GM19328 (cell line): ENCODE measurements around the gene C1orf216.
"Not testable (repeated sequence)": the region's sequence is repeated elsewhere in the genome, so short reads cannot be mapped to it uniquely, and the experiment has no call there.

Experiments used
- ATAC-seq: cut with Tn5 transposase; IDR thresholded peaks from one replicate; pipeline ENCODE4 v1.9.1; 2021; ENCODE audit warnings: mild to moderate bottlenecking, moderate library complexity; ENCODE audit not compliant: unreplicated experiment

Gene C1orf216, protein sequence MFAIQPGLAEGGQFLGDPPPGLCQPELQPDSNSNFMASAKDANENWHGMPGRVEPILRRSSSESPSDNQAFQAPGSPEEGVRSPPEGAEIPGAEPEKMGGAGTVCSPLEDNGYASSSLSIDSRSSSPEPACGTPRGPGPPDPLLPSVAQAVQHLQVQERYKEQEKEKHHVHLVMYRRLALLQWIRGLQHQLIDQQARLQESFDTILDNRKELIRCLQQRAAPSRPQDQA

DNA sequence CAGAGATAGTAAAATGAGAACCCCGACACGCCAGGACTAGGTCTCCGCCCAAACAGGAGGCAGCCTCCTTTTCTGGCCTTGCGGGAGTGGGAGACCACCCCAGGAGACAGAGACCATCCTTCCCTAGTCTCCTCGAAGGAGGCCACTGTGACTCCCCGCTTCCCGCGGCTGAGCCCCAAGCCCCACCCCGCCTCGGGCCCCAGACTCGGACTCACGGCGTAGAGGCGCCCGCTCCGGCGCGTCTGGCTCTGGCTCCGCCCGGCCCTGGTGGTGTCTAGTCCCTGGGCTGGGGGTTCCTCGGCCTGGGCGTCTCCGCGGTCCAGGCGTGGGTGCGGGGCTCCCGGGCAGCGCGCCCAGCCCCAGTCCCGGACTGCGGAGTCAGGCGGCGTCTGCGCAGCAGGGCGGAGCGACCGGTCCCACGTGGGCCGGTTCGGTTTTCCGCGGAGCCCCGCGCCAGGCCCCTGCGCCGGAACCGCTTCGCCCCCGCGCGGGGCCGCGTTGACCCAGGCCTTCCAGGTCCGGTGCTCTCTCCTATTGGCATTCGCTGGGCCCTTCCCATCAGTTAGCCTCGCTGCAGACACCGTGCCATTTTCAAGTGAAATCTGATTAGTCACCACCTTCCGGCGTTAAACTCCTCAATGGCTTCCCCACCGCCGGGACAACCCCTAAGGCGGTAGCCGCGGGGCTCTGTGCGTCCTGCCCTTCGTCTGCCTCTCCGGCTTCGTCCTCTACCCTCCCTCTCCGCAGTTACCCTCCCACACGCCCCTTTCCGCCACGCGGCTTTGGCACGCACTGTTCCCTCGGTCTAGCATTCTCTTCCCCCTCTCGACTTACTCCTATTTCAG, at the start of gene C1orf216:
C1orf216 (minus strand) TSS at position 393 of the 845 bp plus-strand sequence. CDS start 2,563 bp downstream, outside the sequence.
- ATAC-seq = peak; percentile 56

- ATAC-seq = no peak
These were observed 45.6 kb upstream of the C1orf216 start for GRCh38 chr1:35764283-35764682.

DNA sequence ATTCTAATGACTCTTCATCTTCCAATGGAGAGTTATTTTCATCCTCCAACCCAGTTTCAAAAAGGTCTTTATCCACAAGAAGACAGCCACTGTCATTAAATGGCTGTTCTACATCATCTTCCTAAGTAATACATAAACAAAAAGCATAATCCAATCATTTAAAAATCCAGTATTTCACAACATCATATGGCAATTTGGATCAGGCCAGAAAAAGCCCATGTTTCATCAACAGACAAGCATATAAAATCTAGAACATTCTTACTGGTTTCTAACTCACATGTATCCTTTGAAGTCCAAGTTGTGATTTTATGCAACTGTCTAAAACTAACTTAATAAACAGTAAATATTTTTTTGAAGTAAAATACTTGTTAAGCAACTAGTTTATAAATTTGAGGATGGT, 44.5 kb upstream of the C1orf216 start:
- no peak for ATAC-seq

- no peak for ATAC-seq
These were observed 43.5 kb upstream of the C1orf216 start for GRCh38 chr1:35762141-35762540.

GRCh38 chr1:35756064-35756463, 37.4 kb upstream of the C1orf216 start:
- ATAC-seq = no peak

DNA sequence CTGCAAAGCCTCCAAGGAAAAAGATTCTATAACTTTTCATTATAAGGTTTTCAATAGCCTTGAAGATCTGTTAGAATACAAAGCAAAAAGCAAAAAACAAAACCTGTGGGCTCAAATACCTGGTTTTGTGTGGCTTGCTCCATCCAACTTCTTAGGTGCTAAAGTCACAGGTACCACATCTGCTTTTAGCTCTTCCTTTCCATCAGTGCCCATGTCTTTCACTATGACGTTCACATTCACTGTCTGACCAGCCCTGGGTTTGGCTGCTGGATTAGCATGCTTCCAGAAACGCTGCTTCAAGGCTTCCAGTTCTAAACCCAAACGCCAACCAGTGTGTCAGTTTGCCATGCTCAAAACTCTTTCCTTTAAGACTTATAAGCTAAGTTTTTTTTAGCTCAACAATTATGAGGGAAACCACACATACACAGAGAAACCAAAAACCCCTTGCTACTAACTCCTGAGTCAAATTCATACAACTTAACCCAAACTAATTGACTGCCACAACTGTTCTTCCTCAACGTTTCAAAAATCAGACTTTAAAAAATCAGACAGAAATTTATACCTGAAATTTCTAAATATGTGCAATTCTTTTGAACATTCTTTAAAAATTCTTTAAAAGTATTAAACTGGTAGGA, 35.1 kb upstream of the C1orf216 start:
- ATAC-seq = no peak

GRCh38 chr1:35748326-35748725, 29.6 kb upstream of the C1orf216 start:
- ATAC-seq = no peak

- no peak for ATAC-seq
These were observed 26.5 kb upstream of the C1orf216 start for GRCh38 chr1:35745124-35745730.

DNA sequence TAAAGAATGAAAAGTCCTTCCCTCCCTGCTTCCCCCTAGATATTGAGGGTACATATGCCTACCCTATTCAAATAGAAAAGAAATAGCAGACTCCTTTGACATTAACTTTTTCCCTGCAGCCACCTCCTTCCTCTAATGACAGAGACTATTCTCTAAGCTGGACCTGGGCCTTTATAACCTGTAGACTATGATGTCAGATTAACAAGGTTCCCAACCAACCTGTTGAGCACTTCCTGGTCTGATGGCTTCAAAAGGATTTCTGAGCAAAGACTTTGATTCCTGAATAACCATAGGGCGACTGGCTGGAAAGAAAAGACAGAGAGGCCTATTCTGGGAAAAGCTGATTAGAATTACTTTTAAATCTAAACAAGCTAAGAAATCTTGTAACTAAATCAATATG, 18.4 kb upstream of the C1orf216 start:
- ATAC-seq = no peak

DNA sequence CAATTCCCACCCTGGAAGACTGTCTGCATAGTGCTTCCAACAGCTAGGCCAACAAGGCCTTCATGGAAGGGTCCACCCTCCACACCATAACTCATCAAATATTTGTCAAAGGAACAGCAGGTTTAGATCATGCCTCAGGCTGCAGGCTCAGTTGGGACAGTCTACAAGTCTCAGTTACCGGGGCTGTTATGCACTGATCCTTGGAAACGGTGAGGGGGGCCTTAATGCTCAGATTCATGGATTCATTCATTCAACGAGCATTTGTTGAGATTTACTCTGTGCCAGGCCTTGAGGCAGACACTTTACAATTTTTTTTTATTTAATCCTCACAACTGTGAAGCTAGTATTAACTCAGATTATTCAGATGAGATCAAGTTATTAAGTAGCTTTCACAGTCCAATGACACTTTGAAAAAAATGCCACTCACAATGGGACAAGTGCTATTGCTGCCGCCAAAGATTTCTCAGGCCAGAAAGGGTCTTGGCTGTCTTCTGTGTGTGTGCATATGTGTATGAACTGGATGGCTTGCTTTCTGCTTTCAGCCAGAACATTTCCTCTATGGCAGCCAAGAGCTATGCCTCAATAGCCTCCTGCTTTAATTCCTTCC, 8.9 kb upstream of the C1orf216 start:
- ATAC-seq = no peak

DNA sequence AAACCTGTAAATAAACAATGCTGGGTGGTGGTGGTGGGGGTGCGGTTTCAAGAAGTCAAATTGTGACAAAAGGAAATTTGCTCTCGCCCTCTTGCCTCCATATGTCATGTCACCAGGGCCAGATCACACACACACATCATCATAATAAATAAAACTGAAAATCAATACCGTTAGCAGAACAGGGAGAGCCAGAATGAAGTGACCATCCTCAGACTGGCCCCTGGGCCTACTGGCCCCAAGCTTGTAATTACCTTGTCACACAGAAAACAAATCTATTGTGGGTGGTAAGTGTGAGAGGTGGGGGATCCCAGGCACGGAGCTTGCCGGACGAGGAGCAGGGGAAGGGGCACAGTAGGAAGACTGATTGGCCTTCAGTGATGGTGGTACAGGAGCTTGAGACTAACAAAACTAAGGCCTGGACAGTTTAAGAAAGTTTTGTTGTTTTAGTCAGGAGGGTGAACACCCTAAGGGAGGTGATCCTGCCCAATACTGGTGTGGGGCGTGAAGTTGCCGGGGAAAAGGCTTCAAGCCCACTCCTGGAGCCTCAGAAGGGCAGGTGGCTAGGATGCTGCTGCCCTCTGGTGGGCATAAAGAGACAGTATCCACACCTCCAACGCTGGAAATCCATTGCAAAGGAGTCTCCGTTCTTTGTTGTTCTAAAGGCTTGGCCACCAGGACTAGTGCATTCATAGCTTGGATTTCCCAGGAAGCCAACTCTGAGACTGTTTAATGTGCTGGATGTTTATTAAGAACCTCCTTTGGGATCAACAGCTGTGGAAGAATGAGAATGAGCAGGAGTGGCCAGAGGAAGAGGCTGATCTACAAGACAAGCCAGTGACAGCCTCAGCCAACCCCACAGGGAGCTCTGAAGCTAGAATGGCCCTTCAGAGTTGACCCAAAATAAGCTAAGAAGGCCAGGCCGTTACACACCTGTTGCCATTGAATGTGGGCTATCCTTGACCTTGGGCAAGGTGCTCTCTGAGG, 8.1 kb upstream of the C1orf216 start:
- no peak for ATAC-seq

DNA sequence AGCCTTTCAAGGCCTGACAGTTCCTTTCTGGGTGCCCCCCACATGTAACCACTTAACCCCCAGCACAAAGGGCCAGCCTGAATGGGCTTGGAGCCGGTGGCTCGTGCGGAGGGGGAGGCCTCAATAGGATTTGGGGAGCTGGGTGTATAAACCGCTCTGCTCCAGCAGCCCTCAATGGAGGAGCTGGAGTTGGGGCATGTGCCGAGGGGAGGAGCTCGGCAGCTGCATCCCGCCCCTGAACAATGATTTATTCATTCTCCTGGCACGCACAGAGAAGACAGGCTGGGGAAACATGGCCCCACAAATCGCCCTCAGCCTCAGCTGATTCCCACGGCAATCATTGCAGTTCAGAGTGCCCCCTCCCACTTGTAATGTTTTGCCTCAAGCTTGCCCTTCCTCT, 6.9 kb upstream of the C1orf216 start:
- ATAC-seq = no peak

- ATAC-seq = no peak
These were observed 690 bp downstream of the C1orf216 start for GRCh38 chr1:35717911-35718476.

DNA sequence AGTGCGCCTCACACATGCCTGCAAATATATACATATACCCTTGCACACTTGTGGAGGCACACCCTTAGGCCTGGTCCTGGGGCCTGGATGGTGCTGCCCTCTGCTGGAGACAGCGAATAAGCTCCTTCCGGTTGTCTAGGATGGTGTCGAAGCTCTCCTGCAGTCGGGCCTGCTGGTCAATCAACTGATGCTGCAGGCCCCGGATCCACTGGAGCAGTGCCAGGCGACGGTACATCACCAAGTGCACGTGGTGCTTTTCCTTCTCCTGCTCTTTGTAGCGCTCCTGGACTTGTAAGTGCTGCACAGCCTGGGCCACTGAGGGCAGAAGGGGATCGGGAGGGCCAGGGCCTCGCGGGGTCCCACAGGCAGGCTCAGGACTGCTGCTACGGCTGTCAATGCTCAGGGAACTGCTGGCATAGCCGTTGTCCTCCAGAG, 3.1 kb downstream of the C1orf216 start:
- peak; percentile 56 for ATAC-seq

GRCh38 chr1:35714921-35715567, 3.6 kb downstream of the C1orf216 start:
- no peak for ATAC-seq

DNA sequence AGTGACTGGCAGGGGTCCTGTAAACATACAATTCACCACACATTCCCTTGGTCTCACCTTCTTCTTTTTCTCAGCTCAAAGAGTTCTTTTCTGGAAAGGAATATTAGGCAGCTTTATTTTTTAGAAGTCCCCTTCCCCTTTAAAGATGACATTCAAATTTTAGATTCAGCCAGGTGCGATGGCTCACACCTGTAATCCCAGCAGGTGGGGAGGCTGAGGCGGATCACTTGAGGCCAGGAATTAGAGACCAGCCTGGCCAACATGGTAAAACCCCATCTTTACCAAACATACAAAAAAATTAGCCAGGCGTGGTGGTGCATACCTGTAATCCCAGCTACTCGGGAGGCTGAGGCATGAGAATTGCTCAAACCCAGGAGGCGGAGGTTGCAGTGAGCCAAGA, 7.6 kb downstream of the C1orf216 start:
- ATAC-seq = not testable (repeated sequence)

GRCh38 chr1:35708952-35709351, 9.7 kb downstream of the C1orf216 start:
- ATAC-seq = no peak

DNA sequence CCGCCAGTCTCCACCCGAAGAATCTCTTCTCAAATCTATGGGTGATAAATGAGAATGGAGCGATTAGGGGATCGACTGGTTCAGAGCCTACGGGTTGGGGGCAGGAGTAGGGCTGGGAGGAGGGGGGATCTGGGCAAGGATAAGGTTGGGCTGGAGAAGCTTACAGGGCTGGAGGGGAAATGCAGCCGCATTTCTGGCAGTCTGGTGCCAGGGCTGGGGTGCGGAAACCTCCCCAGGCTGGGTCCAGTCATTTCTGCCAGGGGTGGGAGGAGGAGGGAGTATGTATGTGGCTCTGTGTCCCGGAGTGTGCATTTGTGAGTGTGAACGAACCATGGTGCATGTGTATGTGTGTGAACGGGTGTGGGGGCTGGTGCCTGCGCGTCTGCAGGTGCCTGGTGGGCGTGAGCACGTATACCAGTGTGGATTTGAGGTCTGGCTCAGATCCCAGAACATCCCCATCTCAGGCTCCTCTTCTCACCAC, 10.2 kb downstream of the C1orf216 start:
- ATAC-seq = no peak
